Uterus (tissue), 4 donors: ENCODE measurements around the gene CAMK1D. TPM values are rescaled to one million over a fixed set of nuclear protein-coding genes. Genes with fewer than 3 reads are reported as not detected.

Experiments used
- DNase-seq, 2 donors: peaks; one replicate each; pipeline ENCODE4 v3.0.0-alpha.2; 2019 to 2020
- H3K27ac ChIP-seq, 2 donors: fragments of 200-600 bp; sonication (generic); 1 replicate in 1 of 2; 2 replicates in 1 of 2; pipeline ENCODE4 v1.5.1; 2016 to 2018
- H3K27me3 ChIP-seq, 2 donors: fragments of 200-600 bp; sonication (generic); one replicate each; pipeline ENCODE4 v1.5.1; 2018 to 2019; ENCODE audit warnings: control low read depth in 1 of 2
- H3K36me3 ChIP-seq, 2 donors: fragments of 200-600 bp; sonication (generic); one replicate each; pipeline ENCODE4 v1.5.1; 2019; ENCODE audit warnings: control low read depth in 1 of 2
- H3K4me1 ChIP-seq, 2 donors: fragments of 200-600 bp; sonication (generic); one replicate each; pipeline ENCODE4 v1.5.1; 2018 to 2019; ENCODE audit warnings: control low read depth in 1 of 2
- H3K4me3 ChIP-seq, 2 donors: fragments of 200-600 bp; sonication (generic); 1 replicate in 1 of 2; 2 replicates in 1 of 2; pipeline ENCODE4 v1.5.1; 2018 to 2019; ENCODE audit warnings: mild to moderate bottlenecking in 1 of 2
- H3K9me3 ChIP-seq, 2 donors: fragments of 200-600 bp; sonication (generic); one replicate each; pipeline ENCODE4 v1.5.1; 2019; ENCODE audit warnings: control low read depth in 1 of 2
- POLR2A ChIP-seq, 2 donors: fragments of 450-650 bp; IDR thresholded peaks; one replicate each; pipeline ENCODE4 v1.6.1; 2016; ENCODE audit warnings: antibody characterized with exemption in 2 of 2, mild to moderate bottlenecking in 1 of 2, moderate library complexity in 1 of 2
- intact Hi-C: fragments of 100-400 bp; cut with DNase I; formaldehyde crosslinking; loops from one replicate; pipeline ENCODE4 v1.15.1; 2023; ENCODE audit warnings: low total_unique reads
- total RNA-seq, 4 donors: library from RNA; depleted of rRNA in 3 of 4; stranded (reverse); fragments of >200 nt in 3 of 4; gene quantifications; one replicate each; pipeline versions ENCODE4 v1.1.0 to v1.2.4, GENCODE V29; 2014 to 2023
- TF ChIP-seq, protein P1 (sequence below), 4 experiments: fragments of 200-600 bp in 2 of 4; fragments of 450-650 bp in 2 of 4; sonication (generic) in 2 of 4; IDR thresholded peaks; one replicate each; pipeline ENCODE4 v1.5.1; 2016 to 2019; ENCODE audit warnings: antibody characterized with exemption in 4 of 4, mild to moderate bottlenecking in 2 of 4, moderate library complexity in 1 of 4
- donor health status: DM: yes; HTN: yes; CAD: no.

Gene CAMK1D
- total RNA-seq, 4 donors from 2014 or later: 3.5 to 48.4 (median 10.8) TPM

DNA sequence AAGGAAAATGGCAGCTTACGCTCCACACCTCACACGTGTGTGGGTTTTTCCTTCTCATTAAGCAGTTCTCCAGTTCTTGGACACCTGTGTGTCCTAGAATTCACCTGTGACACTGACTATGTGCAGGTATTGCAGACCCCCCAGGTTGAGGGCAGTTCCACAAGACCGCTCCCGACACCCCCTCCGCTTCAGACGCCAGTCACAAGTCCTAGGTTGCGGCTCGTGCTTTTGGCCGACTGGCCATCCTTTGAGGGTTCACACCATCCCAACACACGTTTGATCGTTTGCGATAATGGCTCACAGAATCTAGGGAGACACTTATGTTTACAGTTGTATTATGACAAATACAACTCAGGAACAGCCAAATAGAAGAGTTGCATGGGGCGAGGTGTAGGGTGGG is 44.5 kb downstream of the CAMK1D start:
- TF ChIP-seq, protein P1, sequence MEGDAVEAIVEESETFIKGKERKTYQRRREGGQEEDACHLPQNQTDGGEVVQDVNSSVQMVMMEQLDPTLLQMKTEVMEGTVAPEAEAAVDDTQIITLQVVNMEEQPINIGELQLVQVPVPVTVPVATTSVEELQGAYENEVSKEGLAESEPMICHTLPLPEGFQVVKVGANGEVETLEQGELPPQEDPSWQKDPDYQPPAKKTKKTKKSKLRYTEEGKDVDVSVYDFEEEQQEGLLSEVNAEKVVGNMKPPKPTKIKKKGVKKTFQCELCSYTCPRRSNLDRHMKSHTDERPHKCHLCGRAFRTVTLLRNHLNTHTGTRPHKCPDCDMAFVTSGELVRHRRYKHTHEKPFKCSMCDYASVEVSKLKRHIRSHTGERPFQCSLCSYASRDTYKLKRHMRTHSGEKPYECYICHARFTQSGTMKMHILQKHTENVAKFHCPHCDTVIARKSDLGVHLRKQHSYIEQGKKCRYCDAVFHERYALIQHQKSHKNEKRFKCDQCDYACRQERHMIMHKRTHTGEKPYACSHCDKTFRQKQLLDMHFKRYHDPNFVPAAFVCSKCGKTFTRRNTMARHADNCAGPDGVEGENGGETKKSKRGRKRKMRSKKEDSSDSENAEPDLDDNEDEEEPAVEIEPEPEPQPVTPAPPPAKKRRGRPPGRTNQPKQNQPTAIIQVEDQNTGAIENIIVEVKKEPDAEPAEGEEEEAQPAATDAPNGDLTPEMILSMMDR (IDR thresholded peaks at IDR 0.05): no peak
- TF ChIP-seq POLR2A (IDR thresholded peaks at IDR 0.05): no peak
- Histone ChIP-seq H3K27ac (no peak overlapping the region), H3K4me3 (no peak overlapping the region), H3K9me3 (no peaks in the 10 kb centered on the region), H3K27me3 (no peaks in the 10 kb centered on the region), H3K36me3 (no peaks in the 10 kb centered on the region), H3K4me1 (peaks cover 0 to 5% of the 10 kb centered on the region in 2 donors)
- intact Hi-C loops: no loop called here
- no peak for DNase-seq

DNA sequence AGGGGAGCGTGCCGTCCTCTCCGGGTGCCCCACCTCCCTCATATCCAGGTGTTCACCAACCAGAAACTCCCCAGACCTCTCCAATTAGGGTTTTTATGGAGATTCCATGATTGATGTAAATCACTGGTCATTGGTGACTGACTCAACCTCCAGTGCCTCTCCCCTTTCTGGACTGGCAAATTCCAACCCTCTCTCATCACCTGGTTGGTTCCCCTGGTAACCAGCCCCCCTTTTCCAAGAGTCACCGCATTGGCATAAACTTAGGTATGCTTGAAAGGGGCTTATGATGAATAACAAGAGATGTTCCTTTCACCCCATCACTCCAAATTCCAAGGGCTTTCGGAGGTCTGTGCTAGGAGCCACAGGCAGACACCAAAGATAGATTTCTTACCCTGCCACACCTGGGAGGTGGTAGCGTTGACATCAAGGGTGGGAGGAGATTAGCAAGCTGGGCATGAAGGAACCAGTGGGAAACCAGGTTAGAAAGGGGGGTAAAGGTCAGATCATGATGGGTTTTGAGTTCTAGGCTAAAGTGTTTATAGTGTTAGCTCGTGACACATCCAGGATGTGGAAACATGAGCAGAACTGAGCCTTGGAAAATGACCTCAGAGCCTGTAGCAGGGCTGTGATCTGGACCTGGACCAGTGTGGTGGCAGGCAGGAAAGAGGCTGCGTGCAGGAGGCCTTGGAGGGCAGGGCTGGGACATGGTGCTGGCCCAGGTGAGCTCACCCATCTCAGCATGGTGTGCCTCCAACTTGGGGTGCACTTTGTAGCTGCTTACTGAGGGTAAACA is 45.1 kb downstream of the CAMK1D start:
- intact Hi-C loops: no loop called here
- no peak overlapping the region for H3K27ac ChIP-seq
- H3K27me3 ChIP-seq: no peaks in the 10 kb centered on the region
- DNase-seq: no peak
- no peaks in the 10 kb centered on the region for H3K36me3 ChIP-seq
- H3K9me3 ChIP-seq: no peaks in the 10 kb centered on the region
- TF ChIP-seq, protein P1 (IDR thresholded peaks at IDR 0.05): no peak
- no peak for TF ChIP-seq POLR2A (IDR thresholded peaks at IDR 0.05)
- peaks cover 0 to 5% of the 10 kb centered on the region in 2 donors for H3K4me1 ChIP-seq
- H3K4me3 ChIP-seq: no peak overlapping the region

DNA sequence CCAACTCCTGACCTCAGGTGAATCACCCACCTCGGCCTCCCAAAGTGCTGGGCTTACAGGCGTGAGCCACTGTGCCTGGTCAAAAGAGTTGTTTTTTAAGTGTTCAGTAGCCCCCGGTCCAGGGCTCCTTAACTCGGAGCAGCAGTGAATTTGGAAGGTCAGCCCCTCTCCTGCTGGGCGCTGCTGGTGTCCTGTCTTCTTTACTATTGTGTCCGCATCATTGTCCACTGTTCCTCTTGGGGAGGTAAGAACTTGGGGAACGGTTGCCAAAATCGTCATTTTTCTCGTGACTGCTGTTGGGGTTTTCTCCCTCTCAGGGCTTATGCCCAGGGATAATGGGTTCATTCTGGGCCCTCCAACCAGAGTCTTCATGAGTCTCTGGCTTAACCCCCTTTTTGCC is 46.7 kb downstream of the CAMK1D start:
- TF ChIP-seq, protein P1 (IDR thresholded peaks at IDR 0.05): no peak
- no peak for TF ChIP-seq POLR2A (IDR thresholded peaks at IDR 0.05)
- Histone ChIP-seq H3K27ac (no peak overlapping the region), H3K36me3 (no peaks in the 10 kb centered on the region), H3K9me3 (no peaks in the 10 kb centered on the region), H3K4me3 (no peak overlapping the region), H3K27me3 (no peaks in the 10 kb centered on the region), H3K4me1 (no peaks in the 10 kb centered on the region)
- DNase-seq: no peak
- intact Hi-C loops: no loop called here

DNA sequence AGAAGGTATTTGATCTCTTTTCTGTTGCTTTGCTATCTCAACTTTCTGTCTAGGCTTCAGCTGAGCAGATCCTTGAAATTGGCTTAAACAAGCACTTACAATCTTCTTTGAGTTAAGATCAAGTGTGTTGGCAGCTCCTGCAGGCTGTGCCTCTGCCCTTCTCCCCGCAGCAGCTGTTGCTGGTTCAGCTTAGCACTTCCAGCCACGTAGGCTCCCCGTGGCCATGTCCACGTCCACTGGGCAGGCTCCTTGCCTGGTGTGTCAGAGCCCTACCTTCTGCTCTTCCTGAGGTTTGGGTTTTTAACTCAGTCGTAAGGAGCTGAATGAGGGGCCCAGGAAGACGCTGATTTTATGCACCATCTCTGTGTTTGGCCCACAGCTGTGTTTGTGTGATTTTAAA is 47.2 kb downstream of the CAMK1D start:
- Histone ChIP-seq H3K27ac (no peak overlapping the region), H3K4me3 (no peak overlapping the region), H3K9me3 (no peaks in the 10 kb centered on the region), H3K27me3 (no peaks in the 10 kb centered on the region), H3K36me3 (no peaks in the 10 kb centered on the region), H3K4me1 (no peaks in the 10 kb centered on the region)
- TF ChIP-seq, protein P1 (IDR thresholded peaks at IDR 0.05): no peak
- no peak for TF ChIP-seq POLR2A (IDR thresholded peaks at IDR 0.05)
- no peak for DNase-seq
- intact Hi-C loops: no loop called here

DNA sequence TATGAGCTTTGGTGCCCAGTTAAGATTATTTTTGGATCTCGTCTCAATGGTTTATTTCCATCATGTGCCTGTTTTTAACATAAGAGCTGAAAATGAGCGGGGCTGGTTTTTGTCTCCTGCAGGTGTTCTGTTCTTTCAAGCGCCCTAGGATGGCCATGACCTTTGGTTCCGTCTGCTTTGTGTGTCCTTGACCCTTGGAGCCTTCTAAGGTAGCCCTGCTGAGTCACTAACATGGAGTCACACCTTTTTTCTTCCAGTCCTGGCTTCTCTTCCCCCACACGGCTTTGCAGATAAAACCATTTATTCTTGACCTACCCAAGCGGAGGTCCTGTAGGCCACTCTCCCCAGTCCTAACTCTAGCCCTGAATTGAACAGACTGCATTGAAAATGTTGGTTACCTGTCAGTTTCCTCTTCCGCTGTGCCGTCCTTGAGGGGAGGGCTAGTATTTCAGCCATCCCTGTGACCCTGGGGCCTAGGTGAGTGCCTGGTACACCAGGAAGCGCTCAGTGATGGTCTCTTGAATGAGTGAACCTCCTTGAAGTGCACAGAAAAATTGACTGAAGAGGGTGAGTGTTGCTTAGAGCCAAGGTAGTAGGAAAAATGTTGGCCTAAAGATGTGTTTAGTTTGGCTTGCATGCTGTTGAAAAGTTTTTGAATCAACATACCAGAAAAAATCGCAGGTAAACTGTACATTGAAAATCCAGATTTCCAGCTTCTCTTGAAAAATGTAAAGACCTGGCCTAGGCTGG is 48.0 kb downstream of the CAMK1D start:
- DNase-seq: no peak
- intact Hi-C loops: no loop called here
- Histone ChIP-seq H3K4me3 (no peak overlapping the region), H3K27ac (no peak overlapping the region), H3K4me1 (no peaks in the 10 kb centered on the region), H3K27me3 (no peaks in the 10 kb centered on the region), H3K9me3 (no peaks in the 10 kb centered on the region), H3K36me3 (no peaks in the 10 kb centered on the region)
- TF ChIP-seq, protein P1 (IDR thresholded peaks at IDR 0.05): no peak
- no peak for TF ChIP-seq POLR2A (IDR thresholded peaks at IDR 0.05)
